CD4-positive, alpha-beta T cell treated with Interleukin-2 at 100 ng/mL for 4 hours (primary cell): ENCODE measurements around the gene GOLM1.

Source experiments
- DNase-seq: peaks from one replicate; pipeline ENCODE4 v3.0.0-alpha.2; 2020; ENCODE audit warnings: low spot score

Gene GOLM1

GRCh38 chr9:85978496-85978895 lies 120.9 kb downstream of the GOLM1 start:
- DNase-seq, result no peak
